ENCODE results near the gene PTPRC. TPM values are rescaled to one million over a fixed set of nuclear protein-coding genes. Genes with fewer than 3 reads are reported as not detected.

Gene PTPRC
- polyA plus RNA-seq, 1 donor (not counting 4 experiments of a cell fraction or from before 2014, with no cell fraction given): not detected

- Histone ChIP-seq H3K36me3 (ENCODE audit: control insufficient read depth in 2 of 2, extremely low read depth in 1 of 2, insufficient read depth in 2 of 2, low read length in 2 of 2) (no peaks in the 10 kb centered on the region), H3K27ac (ENCODE audit: control insufficient read depth, insufficient read depth, low read length) (no peak overlapping the region), H3K27me3 (ENCODE audit: control insufficient read depth, extremely low read depth, insufficient read depth, low read length) (no peaks in the 10 kb centered on the region), H4K20me1 (ENCODE audit: control insufficient read depth, extremely low read depth, insufficient read depth, low read length) (no peaks in the 10 kb centered on the region), H3K79me2 (ENCODE audit: control insufficient read depth, insufficient read depth, low read length) (no peaks in the 10 kb centered on the region), H3K9me1 (ENCODE audit: control insufficient read depth, extremely low read depth, insufficient read depth, low read length) (no peaks in the 10 kb centered on the region), H3K4me1 (ENCODE audit: control insufficient read depth, extremely low read depth, insufficient read depth, low read length) (no peaks in the 10 kb centered on the region), H3K9me3 (ENCODE audit: control insufficient read depth, low read depth, low read length) (no peaks in the 10 kb centered on the region), H3K4me3 (ENCODE audit: control insufficient read depth in 2 of 3, extremely low read depth in 1 of 3, insufficient read depth in 2 of 3, low read depth in 1 of 3, low read length in 3 of 3) (no peak overlapping the region), H3K9ac (ENCODE audit: control insufficient read depth, extremely low read depth, insufficient read depth, low read length) (no peak overlapping the region), H3K4me2 (ENCODE audit: control insufficient read depth, extremely low read depth, insufficient read depth, low read depth, low read length) (no peak overlapping the region), H2AFZ (ENCODE audit: control insufficient read depth, low read length) (no peak overlapping the region)
- no peak for FAIRE-seq
- no peak for DNase-seq (ENCODE audit: low read depth, low spot score)
- TF ChIP-seq EZH2 (IDR thresholded peaks at IDR 0.05; ENCODE audit: low read length) (no peak), CTCF (optimal IDR thresholded peaks at IDR 0.05 in 1 of 3, IDR thresholded peaks at IDR 0.05 in 1 of 3, conservative IDR thresholded peaks at IDR 0.05 in 1 of 3; ENCODE audit: extremely low read depth in 1 of 3, insufficient read depth in 2 of 3, low read length in 3 of 3) (no peak)
- dilution Hi-C loops (cut with MboI; ENCODE audit: extremely low pct_ligation_motif_present, low sequenced_read_pairs): no loop called here
Measured at GRCh38 chr1:198629610-198630009, 9.2 kb upstream of the PTPRC start.

- Histone ChIP-seq H4K20me1 (ENCODE audit: control insufficient read depth, extremely low read depth, insufficient read depth, low read length) (no peaks in the 10 kb centered on the region), H3K4me2 (ENCODE audit: control insufficient read depth, extremely low read depth, insufficient read depth, low read depth, low read length) (no peak overlapping the region), H3K4me1 (ENCODE audit: control insufficient read depth, extremely low read depth, insufficient read depth, low read length) (no peaks in the 10 kb centered on the region), H3K9me3 (ENCODE audit: control insufficient read depth, low read depth, low read length) (no peaks in the 10 kb centered on the region), H3K27ac (ENCODE audit: control insufficient read depth, insufficient read depth, low read length) (no peak overlapping the region), H3K9me1 (ENCODE audit: control insufficient read depth, extremely low read depth, insufficient read depth, low read length) (no peaks in the 10 kb centered on the region), H3K79me2 (ENCODE audit: control insufficient read depth, insufficient read depth, low read length) (no peaks in the 10 kb centered on the region), H3K27me3 (ENCODE audit: control insufficient read depth, extremely low read depth, insufficient read depth, low read length) (no peaks in the 10 kb centered on the region), H3K4me3 (ENCODE audit: control insufficient read depth in 2 of 3, extremely low read depth in 1 of 3, insufficient read depth in 2 of 3, low read depth in 1 of 3, low read length in 3 of 3) (no peak overlapping the region), H2AFZ (ENCODE audit: control insufficient read depth, low read length) (no peak overlapping the region), H3K9ac (ENCODE audit: control insufficient read depth, extremely low read depth, insufficient read depth, low read length) (no peak overlapping the region), H3K36me3 (ENCODE audit: control insufficient read depth in 2 of 2, extremely low read depth in 1 of 2, insufficient read depth in 2 of 2, low read length in 2 of 2) (no peaks in the 10 kb centered on the region)
- FAIRE-seq (no peak), DNase-seq (ENCODE audit: low read depth, low spot score) (no peak)
- no peak for TF ChIP-seq EZH2 (IDR thresholded peaks at IDR 0.05; ENCODE audit: low read length)
- TF ChIP-seq CTCF (optimal IDR thresholded peaks at IDR 0.05 in 1 of 3, IDR thresholded peaks at IDR 0.05 in 1 of 3, conservative IDR thresholded peaks at IDR 0.05 in 1 of 3; ENCODE audit: extremely low read depth in 1 of 3, insufficient read depth in 2 of 3, low read length in 3 of 3): no peak
- dilution Hi-C loops (cut with MboI; ENCODE audit: extremely low pct_ligation_motif_present, low sequenced_read_pairs): no loop called here
Measured at GRCh38 chr1:198630863-198631262, 8.0 kb upstream of the PTPRC start.

All from keratinocyte (primary cell).